Endothelial cell of umbilical vein (primary cell): ENCODE data around the gene ASB10.

ENCODE experiments used
- CTCF ChIP-seq, 2 donors: IDR thresholded peaks; 1 replicate in 1 of 2; 2 replicates in 1 of 2; pipeline ENCODE4 v1.5.1; 2011; ENCODE audit warnings: low read length in 2 of 2, mild to moderate bottlenecking in 2 of 2, moderate library complexity in 2 of 2, control low read depth in 1 of 2, inconsistent platforms in 1 of 2, low read depth in 1 of 2; ENCODE audit not compliant: insufficient read depth in 1 of 2; ENCODE audit errors: extremely low read depth in 1 of 2
- MYC ChIP-seq: IDR thresholded peaks from one replicate; pipeline ENCODE4 v1.6.1; 2011; ENCODE audit warnings: mild to moderate bottlenecking, low read depth, low read length
- POLR2A ChIP-seq: IDR thresholded peaks from 2 replicates; pipeline ENCODE4 v1.6.1; 2012; ENCODE audit warnings: low read depth, mild to moderate bottlenecking, control low read depth, low read length

- TF ChIP-seq CTCF (IDR thresholded peaks at IDR 0.05; ENCODE audit: extremely low read depth in 1 of 2, insufficient read depth in 1 of 2, low read depth in 1 of 2, low read length in 2 of 2) = no peak
- TF ChIP-seq POLR2A = no peak
- TF ChIP-seq MYC = no peak
Measured at GRCh38 chr7:151186640-151187408, at the start of gene ASB10.
